ENCODE measurements around the gene SLC25A33.

SLC25A33 gene

DNA sequence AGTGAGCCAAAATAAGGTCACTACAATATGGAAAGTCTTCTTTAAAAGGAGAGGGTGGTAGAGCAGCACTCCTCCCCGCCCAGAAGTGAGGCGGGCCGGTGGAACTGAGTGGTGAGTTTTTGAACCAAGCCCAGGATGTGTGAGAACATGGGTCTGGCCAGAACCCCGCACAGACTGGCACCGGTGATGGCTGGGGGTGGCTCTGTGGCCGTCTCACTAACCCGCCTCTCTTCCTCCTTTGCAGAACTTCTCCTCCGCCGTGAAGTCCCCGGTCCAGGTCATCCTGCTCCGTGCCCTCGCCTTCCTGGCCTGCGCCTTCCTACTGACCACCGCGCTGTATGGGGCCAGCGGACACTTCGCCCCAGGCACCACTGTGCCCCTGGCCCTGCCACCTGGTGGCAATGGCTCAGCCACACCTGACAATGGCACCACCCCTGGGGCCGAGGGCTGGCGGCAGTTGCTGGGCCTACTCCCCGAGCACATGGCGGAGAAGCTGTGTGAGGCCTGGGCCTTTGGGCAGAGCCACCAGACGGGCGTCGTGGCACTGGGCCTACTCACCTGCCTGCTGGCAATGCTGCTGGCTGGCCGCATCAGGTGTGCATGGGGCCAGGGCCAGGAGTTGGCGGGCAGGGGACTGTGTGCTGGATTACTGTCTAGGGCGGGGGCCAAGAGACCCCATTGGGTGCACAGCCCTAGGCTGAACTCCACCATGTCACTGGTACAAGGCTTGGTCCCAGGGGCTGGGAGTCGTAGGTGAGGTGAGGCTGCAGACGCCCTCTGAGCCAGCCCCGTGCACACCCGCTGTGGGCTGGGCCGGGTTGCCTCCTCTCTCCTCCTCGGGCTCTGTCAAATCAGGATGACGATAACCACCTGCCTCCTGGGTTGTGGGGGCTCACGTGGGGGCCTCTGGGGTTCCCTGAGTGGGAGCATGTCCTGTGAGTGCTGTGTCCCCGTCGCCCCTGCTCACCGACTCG is 61.9 kb downstream of the SLC25A33 start:
- DNase-seq (ENCODE audit: low read depth in 2 of 2), result no peak

- no peak for DNase-seq (ENCODE audit: low read depth in 2 of 2)
Observed at GRCh38 chr1:9601942-9602793, 62.9 kb downstream of the SLC25A33 start.

DNA sequence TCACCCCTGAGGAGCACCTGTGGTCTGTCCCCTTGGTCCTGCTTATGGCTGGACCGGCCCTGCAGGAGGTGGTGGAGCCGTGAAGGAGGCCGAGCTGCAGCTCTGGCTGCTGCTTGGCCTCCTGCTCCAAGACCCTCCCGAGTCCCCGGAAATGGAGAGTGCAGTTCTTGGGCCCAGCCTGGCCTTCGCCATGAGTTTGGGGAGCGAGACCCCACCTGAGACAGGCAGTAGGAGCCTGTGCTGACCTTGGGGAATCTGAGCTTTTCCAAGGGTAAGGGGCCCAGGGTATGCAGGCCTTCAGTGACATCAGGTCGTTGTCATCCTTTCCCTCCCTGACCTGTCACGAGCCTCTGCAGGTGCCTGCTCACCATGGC is 63.5 kb downstream of the SLC25A33 start:
- DNase-seq (ENCODE audit: low read depth in 2 of 2), result no peak

GRCh38 chr1:9603307-9603706 is 64.0 kb downstream of the SLC25A33 start:
- no peak for DNase-seq (ENCODE audit: low read depth in 2 of 2)

DNA sequence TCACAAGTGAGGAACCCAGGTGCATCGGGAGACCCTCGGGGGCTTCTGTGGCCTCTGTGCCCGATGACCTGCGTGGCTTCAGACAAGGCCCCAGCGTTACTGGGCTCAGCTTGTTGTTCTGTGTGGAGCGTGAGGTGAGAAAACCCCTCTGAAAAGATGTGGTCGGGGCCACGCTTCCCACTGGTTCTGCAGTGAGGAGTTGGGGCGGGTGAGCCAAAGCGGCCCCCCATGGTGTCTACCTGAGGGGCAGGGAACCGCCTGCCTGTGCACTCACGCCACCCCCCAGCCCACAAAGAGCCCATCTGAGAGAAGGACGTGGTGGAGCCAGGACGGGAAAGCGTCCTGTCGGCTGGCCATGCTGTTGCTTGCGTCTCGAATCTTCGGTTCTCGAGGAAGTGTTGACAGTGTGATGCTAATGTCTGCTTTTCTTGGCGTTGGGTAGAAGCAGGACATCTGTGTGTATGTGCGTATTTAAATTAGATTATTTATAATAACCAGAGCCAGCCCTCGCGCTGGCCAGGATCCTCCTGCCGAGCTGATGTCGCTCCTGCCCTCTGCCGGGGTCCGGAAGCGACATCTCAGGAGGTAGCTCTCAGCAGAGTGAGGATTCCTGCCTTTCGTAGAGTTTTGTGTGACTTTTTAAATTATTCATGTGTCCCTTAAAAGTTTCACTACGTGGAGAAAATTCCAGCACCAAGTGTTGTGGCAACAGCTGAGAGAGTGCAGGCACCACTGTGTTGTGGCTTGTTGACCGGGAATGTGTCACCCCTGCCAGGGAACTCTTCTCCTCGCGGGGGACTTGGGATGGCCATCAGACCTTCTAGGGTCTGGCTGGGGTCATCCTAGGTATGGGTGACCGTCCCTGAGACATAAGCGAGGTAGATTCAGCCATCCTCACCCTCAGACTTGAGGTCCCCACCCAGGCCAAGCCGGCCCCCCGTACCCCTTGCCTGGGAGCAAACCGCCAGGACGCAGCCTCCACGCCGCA is 64.8 kb downstream of the SLC25A33 start:
- no peak for DNase-seq (ENCODE audit: low read depth in 2 of 2)

- no peak for DNase-seq (ENCODE audit: low read depth in 2 of 2)
Observed at GRCh38 chr1:9604836-9605235, 65.6 kb downstream of the SLC25A33 start.

GRCh38 chr1:9605946-9606455 is 66.7 kb downstream of the SLC25A33 start:
- no peak for DNase-seq (ENCODE audit: low read depth in 2 of 2)

DNA sequence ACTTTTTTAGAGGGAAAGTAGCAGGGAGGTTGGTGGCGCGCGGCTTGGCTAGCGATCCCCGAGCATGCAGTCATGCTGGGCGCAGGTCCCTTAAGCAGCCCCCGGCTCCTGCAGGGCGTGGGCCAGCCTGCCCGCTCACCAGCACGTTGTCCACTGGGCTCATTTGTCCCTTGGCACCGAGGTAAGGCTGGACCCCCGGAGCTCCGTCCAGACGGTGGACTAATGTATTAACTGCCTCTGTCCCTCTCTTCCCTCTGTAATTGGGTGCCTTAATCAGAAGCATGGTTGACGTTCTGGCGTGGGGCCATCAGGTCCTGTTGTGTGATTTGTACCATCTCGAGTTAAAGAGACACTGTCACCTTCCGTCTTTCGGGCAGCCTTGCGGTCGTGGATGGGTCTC is 67.2 kb downstream of the SLC25A33 start:
- DNase-seq (ENCODE audit: low read depth in 2 of 2), result no peak

DNA sequence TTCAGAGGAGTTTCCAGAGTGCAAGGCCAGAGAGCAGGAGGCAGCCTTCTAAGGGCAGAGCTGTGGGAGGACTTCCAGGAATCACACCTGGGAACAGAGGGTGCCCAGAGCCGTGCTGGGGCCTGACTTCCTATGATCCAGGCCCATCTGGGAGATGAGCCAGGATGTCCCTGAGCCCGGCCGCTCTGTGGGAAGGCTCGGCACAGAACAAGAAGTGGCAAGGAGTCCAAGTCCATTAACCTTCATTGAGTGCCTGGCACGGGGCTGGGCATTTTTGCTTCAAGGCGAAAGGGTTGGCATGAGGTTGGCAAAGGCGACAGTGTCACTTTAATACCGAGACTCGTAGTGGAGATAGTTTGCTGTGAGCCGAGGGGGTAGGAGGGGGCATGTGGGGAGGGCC is 67.7 kb downstream of the SLC25A33 start:
- DNase-seq (ENCODE audit: low read depth in 2 of 2), result no peak

DNA sequence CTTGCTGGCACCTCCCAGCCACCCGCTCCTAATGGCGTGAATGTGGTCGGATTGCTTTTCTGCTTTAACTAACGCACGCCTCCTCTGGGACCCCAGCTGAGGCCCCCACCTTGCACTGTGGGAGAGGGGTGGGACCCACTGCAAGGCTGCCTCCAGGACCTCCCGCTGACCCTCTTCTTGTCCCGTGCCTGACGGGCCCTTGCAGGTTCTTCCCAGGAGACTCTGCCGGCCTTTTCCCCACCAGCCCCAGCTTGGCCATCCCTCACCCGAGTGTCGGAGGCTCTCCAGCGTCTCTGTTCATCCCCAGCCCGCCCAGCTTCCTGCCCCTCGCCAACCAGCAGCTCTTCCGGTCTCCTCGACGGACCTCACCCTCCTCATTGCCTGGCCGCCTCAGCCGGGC is 68.1 kb downstream of the SLC25A33 start:
- no peak for DNase-seq (ENCODE audit: low read depth in 2 of 2)

GRCh38 chr1:9609998-9610397 is 70.7 kb downstream of the SLC25A33 start:
- no peak for DNase-seq (ENCODE audit: low read depth in 2 of 2)

GRCh38 chr1:9610548-9610947 is 71.3 kb downstream of the SLC25A33 start:
- no peak for DNase-seq (ENCODE audit: low read depth in 2 of 2)

- no peak for DNase-seq (ENCODE audit: low read depth in 2 of 2)
Observed at GRCh38 chr1:9611716-9612115, 72.5 kb downstream of the SLC25A33 start.

DNA sequence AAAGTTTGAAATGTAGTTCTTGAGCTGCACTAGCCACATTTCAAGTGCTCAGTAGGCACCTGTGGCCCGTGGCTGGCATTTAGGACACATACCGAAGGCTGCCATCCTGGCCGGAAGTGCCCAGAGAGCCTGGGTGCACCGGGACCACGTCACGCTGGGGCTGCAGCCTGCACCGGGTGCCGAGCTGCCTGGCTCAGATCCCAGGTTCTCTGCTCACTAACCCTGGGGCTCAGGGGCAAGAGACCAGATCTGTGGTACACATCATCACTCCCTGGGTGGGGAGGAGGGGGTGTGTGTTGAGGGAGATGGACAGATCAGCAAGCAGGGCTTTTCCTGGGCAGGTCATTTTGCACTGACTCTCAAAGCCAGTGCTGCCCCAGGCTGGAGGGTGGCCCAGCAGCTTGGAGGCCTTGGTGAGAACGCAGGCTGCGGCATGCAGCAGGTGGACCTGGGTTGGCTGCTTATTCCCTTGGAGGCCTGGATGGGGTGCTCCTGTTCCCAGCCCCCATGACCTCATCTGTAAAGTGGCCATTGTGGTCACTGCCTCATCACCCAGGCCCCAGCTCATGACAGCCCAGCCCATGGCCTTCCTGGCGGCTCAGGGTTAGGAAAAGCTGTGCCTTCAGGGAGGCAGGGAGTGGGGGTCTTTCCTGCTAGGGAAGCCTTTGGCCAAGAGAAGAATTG is 73.0 kb downstream of the SLC25A33 start:
- DNase-seq (ENCODE audit: low read depth in 2 of 2), result no peak

DNA sequence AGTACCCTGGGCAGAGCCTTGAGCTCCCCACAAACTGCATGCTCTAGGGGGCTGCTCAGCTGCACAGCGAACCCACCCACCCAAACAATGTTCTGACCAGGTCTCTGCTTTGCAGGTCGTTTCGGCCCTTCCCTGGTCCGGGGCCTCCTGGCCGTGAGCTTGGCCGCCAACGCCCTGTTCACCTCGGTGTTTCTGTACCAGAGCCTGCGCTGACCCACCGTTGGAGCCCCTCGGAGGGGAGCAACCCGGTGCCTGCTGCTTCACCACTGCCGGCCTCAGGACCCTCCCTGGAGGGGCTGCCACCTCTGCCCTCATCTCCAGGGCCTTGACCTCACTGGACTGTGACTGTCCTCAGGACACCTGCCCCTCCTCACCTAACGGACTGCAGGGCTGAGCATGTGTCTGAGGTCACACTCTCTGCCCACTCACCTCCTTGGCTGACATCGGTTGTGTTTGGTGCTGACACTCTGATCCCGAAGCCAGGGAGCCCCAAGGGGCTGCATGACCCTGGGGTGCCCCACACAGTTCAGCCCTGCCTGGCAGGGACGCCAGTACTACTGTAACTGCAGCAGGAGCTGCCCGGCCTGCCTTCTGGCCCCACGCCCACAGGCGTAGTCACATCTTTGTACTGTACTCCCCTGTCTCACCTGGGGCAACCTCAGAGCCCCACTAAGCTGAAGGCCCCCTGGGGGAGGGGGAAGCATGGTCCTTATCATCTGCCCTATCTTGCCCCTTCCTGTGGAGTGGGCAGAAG is 73.8 kb downstream of the SLC25A33 start:
- DNase-seq (ENCODE audit: low read depth in 2 of 2), result no peak

DNA sequence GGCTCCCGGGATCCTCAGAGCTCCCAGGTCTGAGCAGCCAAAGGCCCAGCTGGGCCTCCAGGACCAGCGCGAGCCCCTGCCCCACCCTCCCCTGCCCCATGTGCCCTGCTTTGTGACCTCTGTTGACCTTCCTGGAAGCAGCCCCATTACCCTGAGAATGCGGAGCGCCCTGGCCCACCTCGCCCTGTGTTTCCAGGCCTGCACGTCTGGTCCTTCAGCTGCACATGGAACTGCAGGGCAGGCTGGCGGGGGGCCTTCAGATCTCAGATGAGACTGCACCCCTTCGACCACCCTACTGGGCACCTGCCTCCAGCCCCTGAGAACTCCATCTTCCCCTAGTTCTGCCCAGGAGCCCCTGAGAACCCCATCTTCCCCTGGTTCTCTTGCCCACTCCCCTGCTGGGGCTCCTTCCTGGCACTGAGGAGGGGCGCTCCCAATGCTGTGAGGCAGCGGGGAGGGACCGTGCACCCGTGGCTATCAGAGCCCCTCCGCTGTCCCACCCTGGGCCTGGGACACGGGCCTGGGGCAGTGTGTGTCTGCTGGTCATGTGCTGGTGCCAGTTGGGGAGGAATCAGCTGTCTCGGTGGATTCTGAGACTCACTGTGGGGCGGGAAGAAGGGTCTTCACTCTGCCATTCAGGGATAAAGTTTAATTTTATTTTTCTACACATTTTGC is 74.5 kb downstream of the SLC25A33 start:
- DNase-seq (ENCODE audit: low read depth in 2 of 2), result no peak

GRCh38 chr1:9615316-9616063 is 76.2 kb downstream of the SLC25A33 start:
- no peak for DNase-seq (ENCODE audit: low read depth in 2 of 2)

GRCh38 chr1:9618909-9619679 is 79.8 kb downstream of the SLC25A33 start:
- DNase-seq (ENCODE audit: low read depth in 2 of 2), result no peak

Measured in fibroblast of skin of left biceps (primary cell).